IMR-90 (cell line): ENCODE measurements around the gene NEUROD6. TPM values are rescaled to one million over a fixed set of nuclear protein-coding genes. Genes with fewer than 3 reads are reported as not detected.

ENCODE experiments used
- ATAC-seq: fragments of 200-7000 bp; cut with Tn5 transposase; 2 replicates; pipeline ENCODE4 v1.9.1; 2020; ENCODE audit warnings: low read depth, mild to moderate bottlenecking, moderate library complexity
- BruUV-seq: library from RNA; stranded (reverse); fragments of 400-500 nt; replicated peaks from 2 replicates; lab custom pipeline; 2021; lab: Mats Ljungman, UMichigan
- CTCF ChIA-PET: fragments of 300-600 bp; formaldehyde crosslinking; extraction: SDS; loops from one replicate; lab custom pipeline; 2021; ENCODE audit warnings: antibody characterized with exemption; lab: Yijun Ruan, JAX
- POLR2A ChIA-PET: fragments of 300-600 bp; sonication (Branson Sonifier 250); formaldehyde crosslinking; loops from one replicate; lab custom pipeline; 2022; ENCODE audit warnings: antibody characterized with exemption; ENCODE audit not compliant: unreplicated experiment; lab: Charles Lee
- DNase-seq: peaks from one replicate; pipeline ENCODE4 v3.0.0; 2013
- H2AFZ ChIP-seq: replicated peaks from 2 replicates; pipeline ENCODE3; 2013; ENCODE audit warnings: low read length, mild to moderate bottlenecking; ENCODE audit not compliant: poor library complexity
- H2AK5ac ChIP-seq: 2 replicates; pipeline ENCODE4 v1.6.1; 2013; ENCODE audit warnings: low read depth, low read length, inconsistent platforms
- H2AK9ac ChIP-seq: replicated peaks from 2 replicates; pipeline ENCODE3; 2013; ENCODE audit warnings: mild to moderate bottlenecking, low read depth, low read length, moderate library complexity; ENCODE audit not compliant: poor library complexity
- H2BK120ac ChIP-seq: 2 replicates; pipeline ENCODE4 v1.6.1; 2013; ENCODE audit warnings: low read depth, low read length, inconsistent platforms
- H2BK15ac ChIP-seq: 3 replicates; pipeline ENCODE4 v1.6.1; 2013; ENCODE audit warnings: low read depth, low read length, inconsistent platforms
- H2BK20ac ChIP-seq: 2 replicates; pipeline ENCODE4 v1.6.1; 2013; ENCODE audit warnings: low read depth, mild to moderate bottlenecking, inconsistent platforms, low read length, moderate library complexity
- H2BK5ac ChIP-seq: 2 replicates; pipeline ENCODE4 v1.6.1; 2013; ENCODE audit warnings: mild to moderate bottlenecking, low read depth, low read length, inconsistent platforms; ENCODE audit not compliant: poor library complexity, severe bottlenecking
- H3K14ac ChIP-seq: replicated peaks from 2 replicates; pipeline ENCODE4 v1.6.1; 2013; ENCODE audit warnings: low read depth, low read length, inconsistent platforms
- H3K18ac ChIP-seq: 2 replicates; pipeline ENCODE4 v1.6.1; 2013; ENCODE audit warnings: low read depth, low read length, control low read depth
- H3K23ac ChIP-seq: 2 replicates; pipeline ENCODE4 v1.6.1; 2013; ENCODE audit warnings: low read depth, low read length, inconsistent platforms
- H3K27ac ChIP-seq: 2 replicates; pipeline ENCODE4 v1.5.1; 2013; ENCODE audit warnings: mild to moderate bottlenecking, control low read depth, low read length; ENCODE audit not compliant: insufficient read depth
- H3K27me3 ChIP-seq: 2 replicates; pipeline ENCODE4 v1.6.1; 2013; ENCODE audit warnings: low read length; ENCODE audit not compliant: control insufficient read depth, insufficient read depth
- H3K36me3 ChIP-seq: 2 replicates; pipeline ENCODE4 v1.6.1; 2013; ENCODE audit warnings: low read length, mixed read lengths; ENCODE audit not compliant: control insufficient read depth, insufficient read depth
- H3K4ac ChIP-seq: 2 replicates; pipeline ENCODE4 v1.6.1; 2013; ENCODE audit warnings: low read depth, low read length, inconsistent platforms
- H3K4me1 ChIP-seq: 2 replicates; pipeline ENCODE4 v1.6.1; 2013; ENCODE audit warnings: low read length, mixed read lengths; ENCODE audit not compliant: control insufficient read depth, insufficient read depth
- H3K4me2 ChIP-seq: 2 replicates; pipeline ENCODE4 v1.6.1; 2013; ENCODE audit warnings: low read depth, mild to moderate bottlenecking, control low read depth, low read length, moderate library complexity
- H3K4me3 ChIP-seq: 2 replicates; pipeline ENCODE4 v1.5.1; 2013; ENCODE audit warnings: low read depth, mild to moderate bottlenecking, control low read depth, low read length, moderate library complexity; ENCODE audit not compliant: insufficient read depth
- H3K56ac ChIP-seq: 2 replicates; pipeline ENCODE4 v1.6.1; 2013; ENCODE audit warnings: low read length, inconsistent platforms; ENCODE audit not compliant: insufficient read depth; ENCODE audit errors: extremely low read depth
- H3K79me1 ChIP-seq, 2 experiments: 2 replicates each; pipeline ENCODE4 v1.6.1; 2013; ENCODE audit warnings: low read length in 2 of 2, inconsistent platforms in 1 of 2, low read depth in 1 of 2
- H3K9ac ChIP-seq: 2 replicates; pipeline ENCODE4 v1.6.1; 2013; ENCODE audit warnings: low read depth, low read length, control low read depth
- H3K9me1 ChIP-seq: 2 replicates; pipeline ENCODE4 v1.6.1; 2013; ENCODE audit warnings: low read length, inconsistent platforms; ENCODE audit not compliant: insufficient read depth
- H3K9me3 ChIP-seq: 2 replicates; pipeline ENCODE4 v1.6.1; 2013; ENCODE audit warnings: low read length; ENCODE audit not compliant: control insufficient read depth, insufficient read depth
- H4K20me1 ChIP-seq: 2 replicates; pipeline ENCODE4 v1.6.1; 2013; ENCODE audit warnings: low read length, inconsistent platforms; ENCODE audit not compliant: insufficient read depth
- H4K5ac ChIP-seq: 2 replicates; pipeline ENCODE4 v1.6.1; 2013; ENCODE audit warnings: mild to moderate bottlenecking, low read depth, low read length, control low read depth
- H4K8ac ChIP-seq, 2 experiments: 2 replicates each; pipeline ENCODE4 v1.6.1; 2013; ENCODE audit warnings: low read depth in 2 of 2, low read length in 2 of 2, control low read depth in 1 of 2, inconsistent platforms in 1 of 2
- H4K91ac ChIP-seq: 2 replicates; pipeline ENCODE4 v1.6.1; 2013; ENCODE audit warnings: low read depth, low read length, inconsistent platforms; ENCODE audit not compliant: insufficient read depth
- BHLHE40 ChIP-seq: fragments of 150-350 bp; IDR thresholded peaks from 2 replicates; pipeline ENCODE4 v1.6.1; 2016; ENCODE audit warnings: mild to moderate bottlenecking, low read depth, low read length
- CEBPB ChIP-seq: IDR thresholded peaks from 2 replicates; pipeline ENCODE4 v1.6.1; 2012; ENCODE audit warnings: low read depth, low read length, improper control_type of control experiment
- CHD1 ChIP-seq: IDR thresholded peaks from 2 replicates; pipeline ENCODE4 v1.6.1; 2012; ENCODE audit warnings: low read depth, low read length, improper control_type of control experiment
- FOS ChIP-seq: fragments of 150-350 bp; IDR thresholded peaks from 2 replicates; pipeline ENCODE4 v1.6.1; 2016; ENCODE audit warnings: low read depth, low read length
- MAFK ChIP-seq: IDR thresholded peaks from 2 replicates; pipeline ENCODE4 v1.6.1; 2012; ENCODE audit warnings: low read depth, low read length, improper control_type of control experiment
- MAZ ChIP-seq: IDR thresholded peaks from 2 replicates; pipeline ENCODE4 v1.6.1; 2012; ENCODE audit warnings: low read depth, mild to moderate bottlenecking, low read length, improper control_type of control experiment, moderate library complexity, borderline replicate concordance
- MXI1 ChIP-seq: IDR thresholded peaks from 2 replicates; pipeline ENCODE4 v1.6.1; 2012; ENCODE audit warnings: low read depth, mild to moderate bottlenecking, low read length, moderate library complexity, borderline replicate concordance
- NFE2L2 ChIP-seq: fragments of 150-350 bp; IDR thresholded peaks from 2 replicates; pipeline ENCODE4 v1.6.1; 2016; ENCODE audit warnings: low read depth, mild to moderate bottlenecking, low read length
- POLR2A ChIP-seq: IDR thresholded peaks from 2 replicates; pipeline ENCODE4 v1.6.1; 2012; ENCODE audit warnings: mild to moderate bottlenecking, low read depth, low read length
- RAD21 ChIP-seq: IDR thresholded peaks from 2 replicates; pipeline ENCODE4 v1.6.1; 2012; ENCODE audit warnings: low read length, improper control_type of control experiment
- RCOR1 ChIP-seq: IDR thresholded peaks from 2 replicates; pipeline ENCODE4 v1.6.1; 2012; ENCODE audit warnings: mild to moderate bottlenecking, low read length, improper control_type of control experiment; ENCODE audit not compliant: insufficient replicate concordance
- RFX5 ChIP-seq: IDR thresholded peaks from 2 replicates; pipeline ENCODE4 v1.8.0; 2012; ENCODE audit warnings: low read depth, mild to moderate bottlenecking, low read length, moderate library complexity
- SMC3 ChIP-seq: fragments of 150-350 bp; IDR thresholded peaks from 2 replicates; pipeline ENCODE4 v1.6.1; 2016; ENCODE audit warnings: low read depth, mild to moderate bottlenecking, antibody characterized with exemption, low read length, moderate library complexity
- WGBS, 2 experiments: methylation state at CpG; one replicate each; pipeline versions ENCODE4 v1.1.5 to v1.1.7; 2013; ENCODE audit warnings: missing lambda C conversion rate in 2 of 2; ENCODE audit not compliant: insufficient read length in 1 of 2; ENCODE audit errors: extremely low coverage in 2 of 2; 5-methylcytosine and 5-hydroxymethylcytosine counted together
- dilution Hi-C: fragments of 300-500 bp; cut with HindIII; formaldehyde crosslinking; loops from one replicate; pipeline ENCODE4 v1.14.3; 2018; ENCODE audit warnings: low sequenced_read_pairs; ENCODE audit not compliant: unreplicated experiment
- in situ Hi-C: fragments of 300-500 bp; cut with MboI; formaldehyde crosslinking; loops from 3 replicates; pipeline ENCODE4 v1.14.3; 2019; ENCODE audit warnings: low sequenced_read_pairs, inconsistent platforms, mixed read lengths
- intact Hi-C: fragments of 100-400 bp; cut with micrococcal nuclease; formaldehyde crosslinking; loops from 2 replicates; pipeline ENCODE4 v1.10.0; 2022
- polyA plus RNA-seq, 3 experiments: library from polyadenylated mRNA; depleted of rRNA; stranded (reverse); fragments of >200 nt; gene quantifications; 2 replicates each; pipeline ENCODE4 v1.2.3, GENCODE V29; 2012; ENCODE audit warnings: low replicate concordance in 1 of 3
- total RNA-seq: library from RNA; depleted of rRNA; stranded (reverse); fragments of >200 nt; gene quantifications from 2 replicates; pipeline ENCODE4 v1.2.3, GENCODE V29; 2012
- TF ChIP-seq, protein P1 (sequence below): fragments of 150-350 bp; IDR thresholded peaks from 2 replicates; pipeline ENCODE4 v1.6.1; 2016; ENCODE audit warnings: low read depth, mild to moderate bottlenecking, low read length, moderate library complexity, borderline replicate concordance
- TF ChIP-seq, protein P2 (sequence below): fragments of 150-350 bp; IDR thresholded peaks from 2 replicates; pipeline ENCODE4 v1.6.1; 2017; ENCODE audit warnings: mild to moderate bottlenecking, antibody characterized with exemption, low read length, low read depth
- TF ChIP-seq, protein P3 (sequence below): conservative IDR thresholded peaks from 2 replicates; pipeline ENCODE4 v1.5.1; 2012; ENCODE audit warnings: mild to moderate bottlenecking, low read depth, low read length, improper control_type of control experiment

NEUROD6 gene
- total and polyA plus RNA-seq, 2 of the 4 experiments (the other 2 are of a cell fraction) = not detected

- Histone ChIP-seq H4K20me1 (no peaks in the 10 kb centered on the region), H3K27me3 (no peaks in the 10 kb centered on the region), H3K4me3 (no peak overlapping the region), H3K36me3 (no peaks in the 10 kb centered on the region), H3K56ac (no peak overlapping the region), H3K9ac (no peak overlapping the region), H3K23ac (no peak overlapping the region), H2AK5ac (no peak overlapping the region), H4K8ac (no peak overlapping the region), H2AFZ (no peak overlapping the region), H2BK20ac (no peak overlapping the region), H3K4me1 (no peaks in the 10 kb centered on the region), H3K4me2 (no peak overlapping the region), H3K79me1 (no peaks in the 10 kb centered on the region), H2BK5ac (no peak overlapping the region), H4K91ac (no peak overlapping the region), H3K9me3 (no peaks in the 10 kb centered on the region), H3K27ac (no peak overlapping the region), H3K14ac (no peak overlapping the region), H3K9me1 (no peaks in the 10 kb centered on the region), H2AK9ac (no peak overlapping the region), H2BK15ac (no peak overlapping the region), H2BK120ac (no peak overlapping the region), H3K4ac (no peak overlapping the region), H4K5ac (no peak overlapping the region), H3K18ac (no peak overlapping the region)
- in situ Hi-C loops (no loop called here), intact Hi-C loops (no loop called here), dilution Hi-C loops (no loop called here)
- ChIA-PET POLR2A (no interaction called here), CTCF (no interaction called here)
- whole genome bisulfite sequencing, 2 experiments = no CpG with 5 or more reads among the region's 4 CpGs
- no peak for ATAC-seq
- BruUV-seq = no TSS peak
- no peak for DNase-seq
- no peak for TF ChIP-seq RAD21
- no peak for TF ChIP-seq RCOR1
- TF ChIP-seq, protein P1, sequence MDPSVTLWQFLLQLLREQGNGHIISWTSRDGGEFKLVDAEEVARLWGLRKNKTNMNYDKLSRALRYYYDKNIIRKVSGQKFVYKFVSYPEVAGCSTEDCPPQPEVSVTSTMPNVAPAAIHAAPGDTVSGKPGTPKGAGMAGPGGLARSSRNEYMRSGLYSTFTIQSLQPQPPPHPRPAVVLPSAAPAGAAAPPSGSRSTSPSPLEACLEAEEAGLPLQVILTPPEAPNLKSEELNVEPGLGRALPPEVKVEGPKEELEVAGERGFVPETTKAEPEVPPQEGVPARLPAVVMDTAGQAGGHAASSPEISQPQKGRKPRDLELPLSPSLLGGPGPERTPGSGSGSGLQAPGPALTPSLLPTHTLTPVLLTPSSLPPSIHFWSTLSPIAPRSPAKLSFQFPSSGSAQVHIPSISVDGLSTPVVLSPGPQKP = no peak
- TF ChIP-seq MAZ = no peak
- no peak for TF ChIP-seq BHLHE40
- no peak for TF ChIP-seq CHD1
- TF ChIP-seq NFE2L2 = no peak
- TF ChIP-seq, protein P2, sequence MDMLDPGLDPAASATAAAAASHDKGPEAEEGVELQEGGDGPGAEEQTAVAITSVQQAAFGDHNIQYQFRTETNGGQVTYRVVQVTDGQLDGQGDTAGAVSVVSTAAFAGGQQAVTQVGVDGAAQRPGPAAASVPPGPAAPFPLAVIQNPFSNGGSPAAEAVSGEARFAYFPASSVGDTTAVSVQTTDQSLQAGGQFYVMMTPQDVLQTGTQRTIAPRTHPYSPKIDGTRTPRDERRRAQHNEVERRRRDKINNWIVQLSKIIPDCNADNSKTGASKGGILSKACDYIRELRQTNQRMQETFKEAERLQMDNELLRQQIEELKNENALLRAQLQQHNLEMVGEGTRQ = no peak
- TF ChIP-seq MAFK = no peak
- TF ChIP-seq, protein P3, sequence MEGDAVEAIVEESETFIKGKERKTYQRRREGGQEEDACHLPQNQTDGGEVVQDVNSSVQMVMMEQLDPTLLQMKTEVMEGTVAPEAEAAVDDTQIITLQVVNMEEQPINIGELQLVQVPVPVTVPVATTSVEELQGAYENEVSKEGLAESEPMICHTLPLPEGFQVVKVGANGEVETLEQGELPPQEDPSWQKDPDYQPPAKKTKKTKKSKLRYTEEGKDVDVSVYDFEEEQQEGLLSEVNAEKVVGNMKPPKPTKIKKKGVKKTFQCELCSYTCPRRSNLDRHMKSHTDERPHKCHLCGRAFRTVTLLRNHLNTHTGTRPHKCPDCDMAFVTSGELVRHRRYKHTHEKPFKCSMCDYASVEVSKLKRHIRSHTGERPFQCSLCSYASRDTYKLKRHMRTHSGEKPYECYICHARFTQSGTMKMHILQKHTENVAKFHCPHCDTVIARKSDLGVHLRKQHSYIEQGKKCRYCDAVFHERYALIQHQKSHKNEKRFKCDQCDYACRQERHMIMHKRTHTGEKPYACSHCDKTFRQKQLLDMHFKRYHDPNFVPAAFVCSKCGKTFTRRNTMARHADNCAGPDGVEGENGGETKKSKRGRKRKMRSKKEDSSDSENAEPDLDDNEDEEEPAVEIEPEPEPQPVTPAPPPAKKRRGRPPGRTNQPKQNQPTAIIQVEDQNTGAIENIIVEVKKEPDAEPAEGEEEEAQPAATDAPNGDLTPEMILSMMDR = no peak
- TF ChIP-seq SMC3 = no peak
- no peak for TF ChIP-seq MXI1
- TF ChIP-seq RFX5 = no peak
- no peak for TF ChIP-seq FOS
- TF ChIP-seq POLR2A = no peak
- no peak for TF ChIP-seq CEBPB
Measured at GRCh38 chr7:31309407-31309806, 31.1 kb downstream of the NEUROD6 start.
